GM21381 (cell line): ENCODE measurements around the gene SYNPO.

ENCODE experiments used
- ATAC-seq: cut with Tn5 transposase; IDR thresholded peaks from one replicate; pipeline ENCODE4 v1.9.1; 2021; ENCODE audit warnings: mild to moderate bottlenecking, moderate library complexity; ENCODE audit not compliant: unreplicated experiment

Gene SYNPO

DNA sequence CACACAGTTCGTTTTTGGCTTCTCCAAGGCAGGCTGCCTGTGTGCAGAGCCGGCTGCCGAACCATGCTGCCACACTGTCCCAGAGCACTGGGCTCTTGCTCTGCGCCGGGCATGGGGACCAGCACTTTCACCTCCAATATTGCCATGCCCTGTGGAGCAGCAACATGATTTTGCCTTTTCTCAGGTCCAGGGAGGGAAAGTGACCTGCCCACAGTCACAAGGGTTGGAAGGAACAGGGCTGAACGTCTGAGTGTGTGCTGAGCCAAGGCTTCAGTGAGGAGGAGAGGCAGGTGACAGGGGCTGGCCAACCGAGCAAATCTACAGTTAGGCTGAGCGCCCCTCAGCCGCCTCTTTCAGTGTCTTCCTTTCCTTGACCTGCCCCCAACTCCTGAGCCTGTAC lies 34.0 kb upstream of the SYNPO start:
- ATAC-seq = no peak

GRCh38 chr5:150607105-150607504 lies 33.4 kb upstream of the SYNPO start:
- no peak for ATAC-seq

GRCh38 chr5:150607991-150608390 lies 32.5 kb upstream of the SYNPO start:
- no peak for ATAC-seq

GRCh38 chr5:150608991-150609390 lies 31.5 kb upstream of the SYNPO start:
- ATAC-seq = no peak

- ATAC-seq = no peak
Observed at GRCh38 chr5:150609843-150610584, 30.4 kb upstream of the SYNPO start.

DNA sequence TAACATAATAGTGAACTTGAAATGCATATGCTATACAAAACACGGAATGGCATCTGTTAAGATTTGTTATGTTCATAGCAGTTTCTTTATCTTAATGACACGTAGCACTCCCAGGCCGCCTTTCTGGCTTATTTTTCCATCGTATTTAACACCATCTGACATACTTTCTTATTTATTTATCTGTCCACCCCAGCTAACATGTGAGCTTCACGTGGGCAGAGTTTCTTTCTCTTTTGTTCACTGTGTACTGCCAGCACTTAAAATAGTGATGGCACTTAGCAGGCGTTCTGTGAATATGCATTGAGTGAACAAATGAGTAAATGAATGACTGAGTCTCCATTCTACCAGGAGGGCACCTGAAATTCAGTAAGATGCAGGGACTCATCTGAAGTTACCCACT lies 29.4 kb upstream of the SYNPO start:
- ATAC-seq = no peak

GRCh38 chr5:150612405-150612804 lies 28.1 kb upstream of the SYNPO start:
- no peak for ATAC-seq

DNA sequence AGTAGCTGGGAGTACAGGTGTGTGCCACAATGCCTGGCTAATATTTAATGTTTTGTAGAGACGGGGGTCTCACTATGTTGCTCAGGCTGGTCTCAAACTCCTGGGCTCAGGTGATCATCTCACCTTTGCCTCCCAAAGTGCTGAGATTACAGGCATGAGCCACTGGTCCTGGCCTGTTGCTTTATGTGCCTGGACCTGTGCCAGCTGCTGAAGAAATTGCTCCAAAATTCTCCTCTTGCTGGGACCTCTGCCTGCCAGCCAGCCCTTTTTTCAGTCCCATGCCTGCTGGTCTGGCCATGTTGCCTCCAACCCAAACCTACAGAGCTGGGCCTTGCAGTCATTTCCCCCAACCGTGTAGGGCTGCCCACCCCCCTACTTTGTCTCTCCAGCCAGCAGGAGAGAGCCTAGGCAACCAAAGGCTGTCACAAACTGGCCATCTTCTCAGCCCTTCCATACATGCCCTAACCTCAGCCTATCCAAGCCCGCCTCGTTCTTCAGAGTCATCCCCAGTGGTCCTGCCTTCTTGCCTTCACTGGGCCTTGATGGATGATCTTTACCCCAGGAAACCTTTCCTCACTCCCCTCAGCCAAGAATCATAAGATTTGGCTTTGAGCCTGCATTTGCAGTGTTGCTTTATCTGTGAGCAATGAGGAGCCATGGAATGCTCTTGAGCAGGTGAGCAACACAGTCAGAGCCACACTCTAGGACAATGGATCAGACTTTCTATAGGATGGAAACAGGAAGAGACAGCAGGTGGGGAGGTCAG lies 27.4 kb upstream of the SYNPO start:
- ATAC-seq = no peak

- no peak for ATAC-seq
Observed at GRCh38 chr5:150613991-150614660, 26.3 kb upstream of the SYNPO start.

GRCh38 chr5:150614661-150615060 lies 25.8 kb upstream of the SYNPO start:
- no peak for ATAC-seq

GRCh38 chr5:150615141-150615699 lies 25.2 kb upstream of the SYNPO start:
- no peak for ATAC-seq

GRCh38 chr5:150616024-150616470 lies 24.4 kb upstream of the SYNPO start:
- ATAC-seq = no peak

DNA sequence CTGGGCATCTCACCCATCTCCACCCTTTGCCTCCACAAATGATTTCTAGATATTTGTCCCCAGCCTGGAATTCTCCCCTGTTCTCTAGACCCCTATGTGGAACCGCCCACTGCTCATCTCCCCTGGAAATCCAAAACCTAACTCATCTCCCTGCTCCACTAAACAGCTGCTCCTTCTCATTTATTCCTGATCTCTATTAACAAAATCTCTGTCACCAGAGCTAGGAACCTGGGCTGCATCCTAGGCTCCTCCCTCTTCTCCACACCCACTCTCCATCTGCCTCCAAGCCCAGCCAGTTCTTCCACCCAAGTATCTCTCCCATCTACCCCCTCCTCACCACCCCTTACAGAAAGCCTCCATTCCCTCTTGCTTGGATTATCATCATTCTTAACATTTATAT lies 24.0 kb upstream of the SYNPO start:
- no peak for ATAC-seq

GRCh38 chr5:150618163-150618562 lies 22.3 kb upstream of the SYNPO start:
- ATAC-seq = no peak

- ATAC-seq = no peak
Observed at GRCh38 chr5:150618588-150619281, 21.7 kb upstream of the SYNPO start.

- ATAC-seq = no peak
Observed at GRCh38 chr5:150619359-150620230, 20.9 kb upstream of the SYNPO start.

- no peak for ATAC-seq
Observed at GRCh38 chr5:150621301-150621700, 19.2 kb upstream of the SYNPO start.

DNA sequence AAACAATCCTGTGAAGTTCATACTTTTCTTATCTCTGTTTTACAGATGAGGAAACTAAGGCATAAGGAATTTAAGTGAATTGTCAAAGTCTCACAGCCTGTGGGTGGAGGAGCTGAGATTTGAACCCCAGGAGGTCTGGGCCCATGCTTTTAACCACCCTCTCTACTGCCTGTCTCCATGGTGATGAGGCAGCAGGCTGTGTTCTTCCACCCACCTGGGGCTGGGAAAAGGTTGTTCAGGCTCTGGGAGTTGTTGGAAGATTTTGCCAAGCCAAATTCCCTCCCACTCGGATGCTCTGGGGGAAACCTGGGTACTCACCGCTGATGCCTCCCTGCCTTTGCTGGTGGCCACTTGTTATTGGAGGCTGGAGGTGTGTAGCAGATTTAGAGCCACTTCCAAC lies 18.3 kb upstream of the SYNPO start:
- no peak for ATAC-seq

DNA sequence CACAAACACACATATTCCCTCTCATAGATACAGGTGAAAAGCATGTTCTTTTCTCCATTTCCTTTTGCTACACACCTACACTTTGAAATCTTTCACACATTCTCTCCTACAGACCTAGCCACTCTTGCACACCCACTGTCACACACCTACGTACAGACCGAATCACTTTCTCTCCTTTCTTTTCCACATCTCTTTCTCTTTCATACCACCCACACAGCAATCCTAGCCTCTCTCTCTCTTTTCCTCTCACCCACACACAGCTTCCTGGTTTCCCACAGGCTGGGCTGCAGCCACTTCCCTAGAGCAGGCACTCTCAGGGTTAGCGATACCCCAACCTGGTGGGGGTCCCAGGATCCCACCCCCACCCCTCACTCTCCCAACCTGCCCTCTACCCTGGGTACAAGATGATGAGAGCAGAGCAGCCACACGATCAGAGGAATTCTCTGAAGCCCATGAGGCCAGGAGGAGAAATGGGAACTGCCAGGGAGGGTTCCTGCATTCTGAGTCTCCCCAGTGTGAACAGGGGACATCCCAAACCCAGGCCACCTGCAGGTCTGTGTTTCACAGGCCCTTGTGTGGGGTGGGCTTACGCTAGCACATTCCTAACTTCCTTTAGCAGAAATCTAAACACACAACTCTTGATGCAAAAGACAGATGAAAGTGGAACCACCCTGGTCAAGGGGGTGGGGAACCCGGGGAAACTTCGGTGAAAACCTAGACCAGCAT lies 17.1 kb upstream of the SYNPO start:
- ATAC-seq = no peak
